Nephron progenitor cell (in vitro differentiated cells): ENCODE measurements around the gene PPP6R3.

Source experiments
- DNase-seq: peaks from one replicate; pipeline ENCODE4 v3.0.0; 2021
- H3K27ac Mint-ChIP-seq: 2 replicates; pipeline ENCODE4 v1.8.0; 2021; ENCODE audit warnings: mild to moderate bottlenecking, moderate library complexity, mixed read lengths
- H3K27me3 Mint-ChIP-seq: 2 replicates; pipeline ENCODE4 v1.8.0; 2021; ENCODE audit warnings: mild to moderate bottlenecking, low read depth, mixed read lengths; ENCODE audit not compliant: poor library complexity
- H3K36me3 Mint-ChIP-seq: 2 replicates; pipeline ENCODE4 v1.8.0; 2021; ENCODE audit warnings: low read depth, mixed read lengths
- H3K4me1 Mint-ChIP-seq: 2 replicates; pipeline ENCODE4 v1.8.0; 2021; ENCODE audit warnings: mixed read lengths
- H3K4me3 Mint-ChIP-seq: 2 replicates; pipeline ENCODE4 v1.8.0; 2021; ENCODE audit warnings: mild to moderate bottlenecking, moderate library complexity, mixed read lengths
- H3K9me3 Mint-ChIP-seq: 2 replicates; pipeline ENCODE4 v1.8.0; 2021; ENCODE audit warnings: mild to moderate bottlenecking, moderate library complexity, mixed read lengths
- CTCF ChIP-seq: fragments of 200-600 bp; sonication (generic); IDR thresholded peaks from 2 replicates; pipeline ENCODE4 v1.5.0; 2021; ENCODE audit warnings: antibody characterized with exemption

PPP6R3 gene

GRCh38 chr11:68591719-68592118 is 131.2 kb downstream of the PPP6R3 start:
- Mint-ChIP-seq H3K9me3 (no peaks in the 10 kb centered on the region), H3K4me1 (peaks cover 5% of the 10 kb centered on the region), H3K36me3 (peaks cover 90% of the 10 kb centered on the region), H3K27me3 (no peaks in the 10 kb centered on the region), H3K27ac (no peak overlapping the region), H3K4me3 (no peak overlapping the region)
- DNase-seq: no peak
- TF ChIP-seq CTCF: no peak

GRCh38 chr11:68593441-68593840 is 132.9 kb downstream of the PPP6R3 start:
- H3K4me1 Mint-ChIP-seq: peaks cover 5% of the 10 kb centered on the region
- DNase-seq: no peak
- no peak overlapping the region for H3K4me3 Mint-ChIP-seq
- H3K9me3 Mint-ChIP-seq: no peaks in the 10 kb centered on the region
- no peaks in the 10 kb centered on the region for H3K27me3 Mint-ChIP-seq
- no peak overlapping the region for H3K27ac Mint-ChIP-seq
- H3K36me3 Mint-ChIP-seq: peaks cover 90% of the 10 kb centered on the region
- TF ChIP-seq CTCF: no peak

GRCh38 chr11:68594123-68594522 is 133.6 kb downstream of the PPP6R3 start:
- H3K4me1 Mint-ChIP-seq: peaks cover 4% of the 10 kb centered on the region
- no peak overlapping the region for H3K4me3 Mint-ChIP-seq
- H3K9me3 Mint-ChIP-seq: no peaks in the 10 kb centered on the region
- TF ChIP-seq CTCF: no peak
- H3K27me3 Mint-ChIP-seq: no peaks in the 10 kb centered on the region
- no peak overlapping the region for H3K27ac Mint-ChIP-seq
- DNase-seq: no peak
- H3K36me3 Mint-ChIP-seq: peaks cover 90% of the 10 kb centered on the region

DNA sequence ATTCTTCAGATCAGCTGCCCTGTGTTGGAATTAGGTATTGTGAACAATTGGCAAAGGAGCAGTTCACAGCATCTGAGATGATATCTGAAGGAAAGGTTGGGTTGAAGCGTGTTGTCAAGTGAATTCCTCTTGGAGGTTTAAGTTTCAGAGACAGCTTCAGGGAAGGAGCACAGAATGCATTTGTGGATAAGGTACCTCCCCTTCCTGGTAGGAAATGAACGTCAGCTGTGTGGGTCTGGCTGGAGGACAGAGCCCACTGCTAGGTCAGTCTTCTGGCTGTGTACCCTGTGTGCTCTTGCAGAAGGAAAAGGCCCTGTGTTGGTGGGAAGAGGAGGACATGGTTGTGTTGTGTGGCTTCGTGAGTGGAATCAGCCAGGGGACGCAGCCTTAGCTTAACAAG is 135.7 kb downstream of the PPP6R3 start:
- H3K9me3 Mint-ChIP-seq: no peaks in the 10 kb centered on the region
- no peaks in the 10 kb centered on the region for H3K27me3 Mint-ChIP-seq
- H3K36me3 Mint-ChIP-seq: peaks cover 92% of the 10 kb centered on the region
- no peak overlapping the region for H3K4me3 Mint-ChIP-seq
- peak overlapping the region; percentile 33 for H3K27ac Mint-ChIP-seq
- no peaks in the 10 kb centered on the region for H3K4me1 Mint-ChIP-seq
- no peak for TF ChIP-seq CTCF
- no peak for DNase-seq

- no peak for DNase-seq
- no peak for TF ChIP-seq CTCF
- no peaks in the 10 kb centered on the region for H3K27me3 Mint-ChIP-seq
- H3K9me3 Mint-ChIP-seq: no peaks in the 10 kb centered on the region
- no peak overlapping the region for H3K4me3 Mint-ChIP-seq
- no peaks in the 10 kb centered on the region for H3K4me1 Mint-ChIP-seq
- no peak overlapping the region for H3K27ac Mint-ChIP-seq
- peaks cover 92% of the 10 kb centered on the region for H3K36me3 Mint-ChIP-seq
Observed at GRCh38 chr11:68598816-68599653, 138.5 kb downstream of the PPP6R3 start.

GRCh38 chr11:68601147-68601546 is 140.6 kb downstream of the PPP6R3 start:
- no peaks in the 10 kb centered on the region for H3K9me3 Mint-ChIP-seq
- DNase-seq: no peak
- no peaks in the 10 kb centered on the region for H3K27me3 Mint-ChIP-seq
- TF ChIP-seq CTCF: no peak
- no peak overlapping the region for H3K4me3 Mint-ChIP-seq
- H3K4me1 Mint-ChIP-seq: no peaks in the 10 kb centered on the region
- peaks cover 95% of the 10 kb centered on the region for H3K36me3 Mint-ChIP-seq
- no peak overlapping the region for H3K27ac Mint-ChIP-seq
